Hepatocyte (in vitro differentiated cells): Measurements from ENCODE around the gene SLC9A7. TPM values are rescaled to one million over a fixed set of nuclear protein-coding genes. Genes with fewer than 3 reads are reported as not detected.

ENCODE experiments used
- DNase-seq: peaks from one replicate; pipeline ENCODE4 v3.0.0-alpha.2; 2016; ENCODE audit warnings: low spot score
- H2AFZ ChIP-seq: fragments of 200-600 bp; sonication (generic); 2 replicates; pipeline ENCODE4 v1.6.0; 2016; ENCODE audit warnings: antibody characterized with exemption, mild to moderate bottlenecking
- H3K27ac ChIP-seq: fragments of 200-600 bp; sonication (generic); 2 replicates; pipeline ENCODE4 v1.5.1; 2016; ENCODE audit warnings: mild to moderate bottlenecking
- H3K27me3 ChIP-seq: fragments of 200-600 bp; sonication (generic); 2 replicates; pipeline ENCODE4 v1.6.1; 2016
- H3K36me3 ChIP-seq: fragments of 200-600 bp; sonication (generic); replicated peaks from 2 replicates; pipeline ENCODE4 v1.5.1; 2016; ENCODE audit warnings: low read depth; ENCODE audit not compliant: insufficient read depth
- H3K4me1 ChIP-seq: fragments of 200-600 bp; sonication (generic); 2 replicates; pipeline ENCODE4 v1.5.1; 2016; ENCODE audit warnings: mild to moderate bottlenecking, moderate library complexity; ENCODE audit not compliant: insufficient read depth
- H3K4me2 ChIP-seq: fragments of 200-600 bp; sonication (generic); 2 replicates; pipeline ENCODE4 v1.6.0; 2016
- H3K4me3 ChIP-seq: fragments of 200-600 bp; sonication (generic); 2 replicates; pipeline ENCODE4 v1.5.1; 2016; ENCODE audit warnings: mild to moderate bottlenecking
- H3K79me2 ChIP-seq: fragments of 200-600 bp; sonication (generic); 2 replicates; pipeline ENCODE4 v1.6.0; 2017; ENCODE audit warnings: mild to moderate bottlenecking
- H3K9me2 ChIP-seq: fragments of 200-600 bp; sonication (generic); replicated peaks from 2 replicates; pipeline ENCODE4 v1.6.0; 2017; ENCODE audit warnings: mild to moderate bottlenecking; ENCODE audit not compliant: insufficient read depth
- H3K9me3 ChIP-seq: fragments of 200-600 bp; sonication (generic); 2 replicates; pipeline ENCODE4 v1.5.1; 2016; ENCODE audit warnings: low read depth, mild to moderate bottlenecking
- H4K20me1 ChIP-seq: fragments of 200-600 bp; sonication (generic); 2 replicates; pipeline ENCODE4 v1.6.0; 2016; ENCODE audit warnings: mild to moderate bottlenecking; ENCODE audit not compliant: insufficient read depth, poor library complexity, severe bottlenecking
- CTCF ChIP-seq: fragments of 200-600 bp; sonication (generic); IDR thresholded peaks from 2 replicates; pipeline ENCODE4 v1.5.1; 2016; ENCODE audit warnings: antibody characterized with exemption, mild to moderate bottlenecking; ENCODE audit not compliant: poor library complexity
- EZH2 ChIP-seq: fragments of 200-600 bp; sonication (generic); IDR thresholded peaks from 2 replicates; pipeline ENCODE4 v1.6.1; 2016; ENCODE audit warnings: antibody characterized with exemption, mild to moderate bottlenecking, borderline replicate concordance
- EZH2phosphoT487 ChIP-seq: fragments of 200-600 bp; sonication (generic); IDR thresholded peaks from one replicate; pipeline ENCODE4 v1.6.1; 2018; ENCODE audit warnings: antibody characterized with exemption, mild to moderate bottlenecking, low read depth, moderate library complexity; ENCODE audit not compliant: unreplicated experiment, severe bottlenecking
- WGBS: methylation state at CpG from one replicate; pipeline ENCODE4 v1.1.6; 2016; ENCODE audit warnings: low lambda C conversion rate; ENCODE audit errors: missing lambda C conversion rate; 5-methylcytosine and 5-hydroxymethylcytosine counted together
- polyA plus RNA-seq: library from polyadenylated mRNA; unstranded; fragments of >200 nt; fragmentation: Nextera tagmentation; extraction: Ambion mirVana; gene quantifications from 2 replicates; pipeline ENCODE4 v1.2.1, GENCODE V29; 2016
- total RNA-seq: library from RNA; depleted of rRNA; stranded (reverse); fragments of >200 nt; gene quantifications from 2 replicates; pipeline ENCODE4 v1.2.3, GENCODE V29; 2014

Gene SLC9A7
- total and polyA plus RNA-seq, 2 experiments from 2014 or later, result 3.6 to 8.1 TPM

GRCh38 chrX:46573892-46574773, 184.8 kb downstream of the SLC9A7 start:
- peak; percentile 57 for DNase-seq
- Histone ChIP-seq H4K20me1 (no peaks in the 10 kb centered on the region), H3K9me3 (no peaks in the 10 kb centered on the region), H2AFZ (peak overlapping the region; percentile 68), H3K27ac (no peak overlapping the region), H3K36me3 (no peaks in the 10 kb centered on the region), H3K4me3 (peak overlapping the region; percentile 39), H3K79me2 (no peaks in the 10 kb centered on the region), H3K27me3 (peaks cover 3% of the 10 kb centered on the region), H3K4me2 (peak overlapping the region; percentile 91), H3K4me1 (no peaks in the 10 kb centered on the region), H3K9me2 (no peaks in the 10 kb centered on the region)
- WGBS, result 40% methylated on average over 93 of the region's 107 CpGs
- TF ChIP-seq CTCF (no peak), EZH2 (no peak), EZH2phosphoT487 (no peak)

- Histone ChIP-seq H4K20me1 (no peaks in the 10 kb centered on the region), H3K36me3 (no peaks in the 10 kb centered on the region), H3K9me2 (no peaks in the 10 kb centered on the region), H3K79me2 (no peaks in the 10 kb centered on the region), H3K27ac (no peak within 1 kb of the TSS), H3K27me3 (peaks cover 3% of the 10 kb centered on the region), H3K4me1 (no peaks in the 10 kb centered on the region), H2AFZ (peak within 1 kb of the TSS; percentile 68), H3K4me3 (peak within 1 kb of the TSS; percentile 39), H3K4me2 (peak within 1 kb of the TSS; percentile 91), H3K9me3 (no peaks in the 10 kb centered on the region)
- DNase-seq, result peak; percentile 68
- TF ChIP-seq EZH2 (no peak), CTCF (peak; percentile 28)
- 51% methylated on average over 32 of the region's 35 CpGs for WGBS
These were observed 185.5 kb downstream of the SLC9A7 start, which contains the start of gene CHST7 for GRCh38 chrX:46573331-46573891. Gene CHST7 (plus strand): TSS chrX:46573765. CDS start chrX:46573932, 167 bp downstream.

- TF ChIP-seq CTCF (no peak), EZH2 (no peak)
- peaks cover 3% of the 10 kb centered on the region for H3K27me3 ChIP-seq
- no peaks in the 10 kb centered on the region for H3K9me3 ChIP-seq
- no peaks in the 10 kb centered on the region for H3K9me2 ChIP-seq
- no peak overlapping the region for H2AFZ ChIP-seq
- no peaks in the 10 kb centered on the region for H3K79me2 ChIP-seq
- no peak overlapping the region for H3K27ac ChIP-seq
- no peak overlapping the region for H3K4me2 ChIP-seq
- no peak overlapping the region for H3K4me3 ChIP-seq
- no peaks in the 10 kb centered on the region for H3K4me1 ChIP-seq
- no peak for DNase-seq
- H4K20me1 ChIP-seq, result no peaks in the 10 kb centered on the region
- H3K36me3 ChIP-seq, result no peaks in the 10 kb centered on the region
- WGBS, result 75% methylated on average over 5 of the region's 5 CpGs
These were observed 186.5 kb downstream of the SLC9A7 start for GRCh38 chrX:46572340-46572936.
